ENCODE data around the gene FUS.

The FUS gene

GRCh38 chr16:31186930-31187807 lies 7.2 kb downstream of the FUS start:
- Histone ChIP-seq H3K9me3 (ENCODE audit: control insufficient read depth, insufficient read depth, low read length) (no peaks in the 10 kb centered on the region), H3K4me3 (ENCODE audit: low read length) (no peak overlapping the region), H3K27ac (ENCODE audit: low read length) (no peak overlapping the region), H3K36me3 (ENCODE audit: control insufficient read depth, insufficient read depth, low read length) (peaks cover 85% of the 10 kb centered on the region), H3K27me3 (ENCODE audit: control insufficient read depth, insufficient read depth, low read length) (no peaks in the 10 kb centered on the region), H3K4me1 (ENCODE audit: control insufficient read depth, insufficient read depth, low read length) (no peaks in the 10 kb centered on the region)
- WGBS (ENCODE audit: insufficient coverage, insufficient read length) = no CpG with 5 or more reads among the region's 10 CpGs
- DNase-seq (ENCODE audit: low read depth, low spot score) = no peak

- no peak for DNase-seq (ENCODE audit: low read depth, low spot score)
- Histone ChIP-seq H3K27ac (ENCODE audit: low read length) (no peak overlapping the region), H3K4me1 (ENCODE audit: control insufficient read depth, insufficient read depth, low read length) (no peaks in the 10 kb centered on the region), H3K36me3 (ENCODE audit: control insufficient read depth, insufficient read depth, low read length) (peaks cover 84% of the 10 kb centered on the region), H3K9me3 (ENCODE audit: control insufficient read depth, insufficient read depth, low read length) (no peaks in the 10 kb centered on the region), H3K27me3 (ENCODE audit: control insufficient read depth, insufficient read depth, low read length) (no peaks in the 10 kb centered on the region), H3K4me3 (ENCODE audit: low read length) (no peak overlapping the region)
- WGBS (ENCODE audit: insufficient coverage, insufficient read length) = no CpG with 5 or more reads among the region's 8 CpGs
These were observed 7.9 kb downstream of the FUS start for GRCh38 chr16:31187808-31188189.

- DNase-seq (ENCODE audit: low read depth, low spot score) = no peak
- Histone ChIP-seq H3K36me3 (ENCODE audit: control insufficient read depth, insufficient read depth, low read length) (peaks cover 84% of the 10 kb centered on the region), H3K27ac (ENCODE audit: low read length) (no peak overlapping the region), H3K4me1 (ENCODE audit: control insufficient read depth, insufficient read depth, low read length) (no peaks in the 10 kb centered on the region), H3K27me3 (ENCODE audit: control insufficient read depth, insufficient read depth, low read length) (no peaks in the 10 kb centered on the region), H3K4me3 (ENCODE audit: low read length) (no peak overlapping the region), H3K9me3 (ENCODE audit: control insufficient read depth, insufficient read depth, low read length) (no peaks in the 10 kb centered on the region)
- WGBS (ENCODE audit: insufficient coverage, insufficient read length) = 100% methylated on average over 1 of the region's 3 CpGs
These were observed 8.8 kb downstream of the FUS start for GRCh38 chr16:31188450-31189411.

GRCh38 chr16:31189412-31189778 lies 9.5 kb downstream of the FUS start:
- WGBS (ENCODE audit: insufficient coverage, insufficient read length) = no CpG with 5 or more reads among the region's 2 CpGs
- Histone ChIP-seq H3K27ac (ENCODE audit: low read length) (no peak overlapping the region), H3K36me3 (ENCODE audit: control insufficient read depth, insufficient read depth, low read length) (peaks cover 82% of the 10 kb centered on the region), H3K9me3 (ENCODE audit: control insufficient read depth, insufficient read depth, low read length) (no peaks in the 10 kb centered on the region), H3K27me3 (ENCODE audit: control insufficient read depth, insufficient read depth, low read length) (no peaks in the 10 kb centered on the region), H3K4me3 (ENCODE audit: low read length) (no peak overlapping the region), H3K4me1 (ENCODE audit: control insufficient read depth, insufficient read depth, low read length) (no peaks in the 10 kb centered on the region)
- no peak for DNase-seq (ENCODE audit: low read depth, low spot score)

GRCh38 chr16:31190061-31190460 lies 10.1 kb downstream of the FUS start:
- Histone ChIP-seq H3K9me3 (ENCODE audit: control insufficient read depth, insufficient read depth, low read length) (no peaks in the 10 kb centered on the region), H3K4me3 (ENCODE audit: low read length) (no peak overlapping the region), H3K4me1 (ENCODE audit: control insufficient read depth, insufficient read depth, low read length) (no peaks in the 10 kb centered on the region), H3K36me3 (ENCODE audit: control insufficient read depth, insufficient read depth, low read length) (peaks cover 81% of the 10 kb centered on the region), H3K27ac (ENCODE audit: low read length) (no peak overlapping the region), H3K27me3 (ENCODE audit: control insufficient read depth, insufficient read depth, low read length) (no peaks in the 10 kb centered on the region)
- WGBS (ENCODE audit: insufficient coverage, insufficient read length) = no CpG with 5 or more reads among the region's 12 CpGs
- DNase-seq (ENCODE audit: low read depth, low spot score) = no peak

- Histone ChIP-seq H3K4me1 (ENCODE audit: control insufficient read depth, insufficient read depth, low read length) (no peaks in the 10 kb centered on the region), H3K36me3 (ENCODE audit: control insufficient read depth, insufficient read depth, low read length) (peaks cover 73% of the 10 kb centered on the region), H3K9me3 (ENCODE audit: control insufficient read depth, insufficient read depth, low read length) (no peaks in the 10 kb centered on the region), H3K27me3 (ENCODE audit: control insufficient read depth, insufficient read depth, low read length) (no peaks in the 10 kb centered on the region), H3K4me3 (ENCODE audit: low read length) (no peak overlapping the region), H3K27ac (ENCODE audit: low read length) (no peak overlapping the region)
- no peak for DNase-seq (ENCODE audit: low read depth, low spot score)
- WGBS (ENCODE audit: insufficient coverage, insufficient read length) = no CpG with 5 or more reads among the region's 17 CpGs
These were observed 11.0 kb downstream of the FUS start for GRCh38 chr16:31190818-31191444.

GRCh38 chr16:31191697-31192428 lies 11.9 kb downstream of the FUS start:
- WGBS (ENCODE audit: insufficient coverage, insufficient read length) = no CpG with 5 or more reads among the region's 5 CpGs
- H3K27me3 ChIP-seq (ENCODE audit: control insufficient read depth, insufficient read depth, low read length) = no peaks in the 10 kb centered on the region
- no peak overlapping the region for H3K4me3 ChIP-seq (ENCODE audit: low read length)
- no peak for DNase-seq (ENCODE audit: low read depth, low spot score)
- no peaks in the 10 kb centered on the region for H3K9me3 ChIP-seq (ENCODE audit: control insufficient read depth, insufficient read depth, low read length)
- H3K27ac ChIP-seq (ENCODE audit: low read length) = no peak overlapping the region
- H3K36me3 ChIP-seq (ENCODE audit: control insufficient read depth, insufficient read depth, low read length) = peaks cover 68% of the 10 kb centered on the region
- H3K4me1 ChIP-seq (ENCODE audit: control insufficient read depth, insufficient read depth, low read length) = no peaks in the 10 kb centered on the region

- no peaks in the 10 kb centered on the region for H3K27me3 ChIP-seq (ENCODE audit: control insufficient read depth, insufficient read depth, low read length)
- H3K9me3 ChIP-seq (ENCODE audit: control insufficient read depth, insufficient read depth, low read length) = no peaks in the 10 kb centered on the region
- no peak overlapping the region for H3K4me3 ChIP-seq (ENCODE audit: low read length)
- peaks cover 61% of the 10 kb centered on the region for H3K36me3 ChIP-seq (ENCODE audit: control insufficient read depth, insufficient read depth, low read length)
- DNase-seq (ENCODE audit: low read depth, low spot score) = no peak
- H3K27ac ChIP-seq (ENCODE audit: low read length) = no peak overlapping the region
- H3K4me1 ChIP-seq (ENCODE audit: control insufficient read depth, insufficient read depth, low read length) = no peaks in the 10 kb centered on the region
- no CpG with 5 or more reads among the region's 16 CpGs for WGBS (ENCODE audit: insufficient coverage, insufficient read length)
These were observed 13.1 kb downstream of the FUS start for GRCh38 chr16:31192856-31193642.

- Histone ChIP-seq H3K27me3 (ENCODE audit: control insufficient read depth, insufficient read depth, low read length) (no peaks in the 10 kb centered on the region), H3K9me3 (ENCODE audit: control insufficient read depth, insufficient read depth, low read length) (no peaks in the 10 kb centered on the region), H3K4me1 (ENCODE audit: control insufficient read depth, insufficient read depth, low read length) (no peaks in the 10 kb centered on the region), H3K27ac (ENCODE audit: low read length) (no peak overlapping the region), H3K4me3 (ENCODE audit: low read length) (no peak overlapping the region), H3K36me3 (ENCODE audit: control insufficient read depth, insufficient read depth, low read length) (peaks cover 53% of the 10 kb centered on the region)
- no peak for DNase-seq (ENCODE audit: low read depth, low spot score)
- no CpG with 5 or more reads among the region's 2 CpGs for WGBS (ENCODE audit: insufficient coverage, insufficient read length)
These were observed 13.9 kb downstream of the FUS start for GRCh38 chr16:31193874-31194273.
